HG02642 (cell line): ENCODE data around the gene PSMB2.
A peak's percentile ranks its signal among the peaks of the same experiment; 100 is the strongest.
"Not testable (repeated sequence)": the region's sequence is repeated elsewhere in the genome, so short reads cannot be mapped to it uniquely, and the experiment has no call there.

Experiments used
- ATAC-seq: cut with Tn5 transposase; IDR thresholded peaks from one replicate; pipeline ENCODE4 v1.9.1; 2021; ENCODE audit warnings: mild to moderate bottlenecking; ENCODE audit not compliant: unreplicated experiment, poor library complexity

Gene PSMB2

GRCh38 chr1:35597870-35598269, 43.5 kb downstream of the PSMB2 start:
- no peak for ATAC-seq

GRCh38 chr1:35595684-35596083, 45.6 kb downstream of the PSMB2 start:
- no peak for ATAC-seq

- no peak for ATAC-seq
These were observed 47.1 kb downstream of the PSMB2 start for GRCh38 chr1:35594005-35594760.

GRCh38 chr1:35592991-35593769, 48.1 kb downstream of the PSMB2 start:
- ATAC-seq: no peak

GRCh38 chr1:35591211-35591610, 50.1 kb downstream of the PSMB2 start:
- ATAC-seq: no peak

- no peak for ATAC-seq
These were observed 50.8 kb downstream of the PSMB2 start for GRCh38 chr1:35590476-35591040.

- ATAC-seq: no peak
These were observed 51.6 kb downstream of the PSMB2 start for GRCh38 chr1:35589516-35590427.

- ATAC-seq: no peak
These were observed 53.0 kb downstream of the PSMB2 start for GRCh38 chr1:35588197-35588910.

GRCh38 chr1:35587736-35588135, 53.6 kb downstream of the PSMB2 start:
- ATAC-seq: no peak

- ATAC-seq: no peak
These were observed 54.5 kb downstream of the PSMB2 start for GRCh38 chr1:35586808-35587207.

- not testable (repeated sequence) for ATAC-seq
These were observed 55.5 kb downstream of the PSMB2 start for GRCh38 chr1:35585805-35586204.

GRCh38 chr1:35585281-35585680, 56.0 kb downstream of the PSMB2 start:
- no peak for ATAC-seq

- ATAC-seq: not testable (repeated sequence)
These were observed 59.7 kb downstream of the PSMB2 start for GRCh38 chr1:35581621-35582020.

GRCh38 chr1:35580949-35581388, 60.4 kb downstream of the PSMB2 start:
- ATAC-seq: no peak

GRCh38 chr1:35577071-35577998, 64.0 kb downstream of the PSMB2 start:
- peak; percentile 66 for ATAC-seq

- ATAC-seq: not testable (repeated sequence)
These were observed 64.6 kb downstream of the PSMB2 start for GRCh38 chr1:35576766-35577070.

- ATAC-seq: no peak
These were observed 65.1 kb downstream of the PSMB2 start for GRCh38 chr1:35576061-35576765.

GRCh38 chr1:35575416-35575958, 65.8 kb downstream of the PSMB2 start:
- no peak for ATAC-seq
